ENCODE data around the gene APC2. TPM values are rescaled to one million over a fixed set of nuclear protein-coding genes. Genes with fewer than 3 reads are reported as not detected.

Gene APC2
- under 1 TPM; 0.07 to 0.56 (median 0.20) TPM for total RNA-seq
- polyA plus RNA-seq, result under 1 TPM; 0.02 to 0.29 (median 0.02) TPM
- long read RNA-seq, donor 1, partial matches to known transcripts, result 8 of 8 reads
- long read RNA-seq, donor 1, other reads (novel, unspliced or antisense), result 0 of 8 reads
- long read RNA-seq, donor 2, partial matches to known transcripts, result 6 of 11 reads
- long read RNA-seq, donor 2, other reads (novel, unspliced or antisense), result 5 of 11 reads

- Histone ChIP-seq H3K27ac (no peak within 1 kb of the TSS), H3K36me3 (no peaks in the 10 kb centered on the region), H3K9me3 (no peaks in the 10 kb centered on the region), H3K27me3 (replicated peaks in 1 of 7) (peaks cover 11 to 100% (median 91%) of the 10 kb centered on the region in 7 donors), H3K4me3 (peak within 1 kb of the TSS in 4 of 8 donors; percentile 2 to 48 (median 10)), H3K4me1 (peaks cover 18 to 70% (median 52%) of the 10 kb centered on the region in 6 donors)
- no peak for DNase-seq
- 3 to 10% (median 4%) methylated on average over 32 to 74 of the region's 74 CpGs for WGBS, 5 donors
- no peak for TF ChIP-seq POLR2A (IDR thresholded peaks at IDR 0.05)
- no peak for TF ChIP-seq CTCF (IDR thresholded peaks at IDR 0.05 in 8 of 11, conservative IDR thresholded peaks at IDR 0.05 in 3 of 11)
- TF ChIP-seq POLR2AphosphoS5 (IDR thresholded peaks at IDR 0.05), result no peak
- intact Hi-C loops (cut with DNase I; ENCODE audit: low total_unique reads), result no loop called here
Measured at GRCh38 chr19:1449467-1450442, at the start of gene APC2. Gene APC2 (plus strand): TSS chr19:1450121. CDS start chr19:1453002, 2,881 bp downstream.

- Histone ChIP-seq H3K27me3 (replicated peaks in 1 of 7) (peaks cover 0 to 40% (median 7%) of the 10 kb centered on the region in 7 donors), H3K4me3 (peak overlapping the region; percentile 49 to 95 (median 68)), H3K9me3 (no peaks in the 10 kb centered on the region), H3K27ac (peak overlapping the region in 2 of 8 donors; percentile 14 to 38), H3K36me3 (peaks cover 0 to 8% (median 0%) of the 10 kb centered on the region in 6 donors), H3K4me1 (peaks cover 14 to 68% (median 41%) of the 10 kb centered on the region in 6 donors)
- no peak for DNase-seq
- TF ChIP-seq CTCF (IDR thresholded peaks at IDR 0.05 in 8 of 11, conservative IDR thresholded peaks at IDR 0.05 in 3 of 11), result no peak
- 35 to 42% (median 36%) methylated on average over 34 to 36 of the region's 36 CpGs for WGBS, 5 donors
- intact Hi-C loops (cut with DNase I; ENCODE audit: low total_unique reads), result loop anchor here (10.0 kb wide), 1 partner anchor 126 kb away; the partner anchor contains the start of gene FAM174C
Measured at GRCh38 chr19:1400281-1401137, 49.4 kb upstream of the APC2 start.

- intact Hi-C loops (cut with DNase I; ENCODE audit: low total_unique reads), result loop anchor here (10.0 kb wide), 1 partner anchor 127 kb away; the partner anchor contains the start of gene FAM174C
- peaks cover 0 to 40% (median 7%) of the 10 kb centered on the region in 7 donors for H3K27me3 ChIP-seq (replicated peaks in 1 of 7)
- no peaks in the 10 kb centered on the region for H3K9me3 ChIP-seq
- H3K4me1 ChIP-seq, result peaks cover 14 to 64% (median 43%) of the 10 kb centered on the region in 6 donors
- 0 to 1% (median 1%) methylated on average over 8 to 87 of the region's 87 CpGs for WGBS, 5 donors
- H3K4me3 ChIP-seq, result peak within 1 kb of the TSS; percentile 49 to 95 (median 68)
- H3K36me3 ChIP-seq, result peaks cover 0 to 5% (median 0%) of the 10 kb centered on the region in 6 donors
- DNase-seq, result peak; percentile 87
- TF ChIP-seq CTCF (IDR thresholded peaks at IDR 0.05 in 8 of 11, conservative IDR thresholded peaks at IDR 0.05 in 3 of 11) (peak in 8 of 11 experiments; percentile 9 to 76 (median 63)), POLR2A (IDR thresholded peaks at IDR 0.05) (no peak), POLR2AphosphoS5 (IDR thresholded peaks at IDR 0.05) (peak; percentile 62 to 74 (median 66))
- H3K27ac ChIP-seq, result peak within 1 kb of the TSS in 3 of 8 donors; percentile 14 to 46 (median 38)
Measured at GRCh38 chr19:1401138-1401888, 48.6 kb upstream of the APC2 start, which contains the start of gene GAMT. Gene GAMT (minus strand): TSS chr19:1401542. CDS start chr19:1401476, 66 bp downstream.
